ENCODE results near the gene FHAD1. TPM values are rescaled to one million over a fixed set of nuclear protein-coding genes. Genes with fewer than 3 reads are reported as not detected.

FHAD1 gene
- total RNA-seq, 1 experiment from 2014 or later: 1.9 TPM

- no peak overlapping the region for H3K56ac ChIP-seq (ENCODE audit: insufficient read length, low read depth, low read length)
- no peak overlapping the region for H3K4ac ChIP-seq (ENCODE audit: low read depth, low read length)
- peaks cover 15 to 22% of the 10 kb centered on the region in 2 experiments for H3K9me3 Mint-ChIP-seq
- no peak overlapping the region for H3T11ph ChIP-seq (ENCODE audit: low read length)
- H4K91ac ChIP-seq (ENCODE audit: insufficient read length, low read depth, low read length): no peak overlapping the region
- no peak overlapping the region for H3K4me3 Mint-ChIP-seq
- H3K27ac Mint-ChIP-seq: no peak overlapping the region
- H3K27ac ChIP-seq (ENCODE audit: insufficient read length, low read depth, low read length): no peak overlapping the region
- no peak overlapping the region for H2AFZ ChIP-seq (ENCODE audit: low read length)
- H3K4me1 ChIP-seq (ENCODE audit: insufficient read depth, low read length): no peaks in the 10 kb centered on the region
- no peak overlapping the region for H3K14ac ChIP-seq (ENCODE audit: insufficient read depth, low read length)
- no peak overlapping the region for H2BK120ac ChIP-seq (ENCODE audit: low read depth, low read length, poor library complexity, severe bottlenecking)
- no peak overlapping the region for H4K8ac ChIP-seq (replicated peaks; ENCODE audit: insufficient read length, low read depth, low read length)
- no peaks in the 10 kb centered on the region for H4K20me1 ChIP-seq (ENCODE audit: control insufficient read depth, insufficient read depth, insufficient read length)
- no peak overlapping the region for H3K18ac ChIP-seq (ENCODE audit: insufficient read length, low read depth, low read length)
- peaks cover 18 to 20% of the 10 kb centered on the region in 2 experiments for H3K4me1 Mint-ChIP-seq
- no CpG with 5 or more reads among the region's 2 CpGs for WGBS (ENCODE audit: extremely low coverage, insufficient read length, low lambda C conversion rate)
- no peaks in the 10 kb centered on the region for H3K9me3 ChIP-seq (ENCODE audit: control insufficient read depth, low read depth, low read length)
- no peak overlapping the region for H2AK5ac ChIP-seq (ENCODE audit: insufficient read length, low read length)
- peaks cover 11 to 18% (median 13%) of the 10 kb centered on the region in 3 experiments for H3K36me3 Mint-ChIP-seq (ENCODE audit: insufficient read depth in 1 of 3, low read depth in 3 of 3)
- no peak overlapping the region for H2BK20ac ChIP-seq (ENCODE audit: low read depth, low read length, poor library complexity, severe bottlenecking)
- no peaks in the 10 kb centered on the region for H3K79me1 ChIP-seq (ENCODE audit: insufficient read depth, low read depth, low read length, poor library complexity, severe bottlenecking)
- no peak overlapping the region for H3K4me2 ChIP-seq (ENCODE audit: insufficient read depth, insufficient read length, low read length)
- no peak for DNase-seq
- H2BK15ac ChIP-seq (ENCODE audit: low read depth, low read length): no peak overlapping the region
- H4K5ac ChIP-seq (ENCODE audit: insufficient read length, low read depth, low read length): no peak overlapping the region
- TF ChIP-seq CTCF (conservative IDR thresholded peaks at IDR 0.05): no peak
- H3K23ac ChIP-seq (ENCODE audit: insufficient read length, low read depth, low read length): no peak overlapping the region
- no peak overlapping the region for H3K9ac ChIP-seq (ENCODE audit: extremely low read depth, insufficient read length, low read length)
- H3K79me2 ChIP-seq (ENCODE audit: insufficient read depth, low read length): no peaks in the 10 kb centered on the region
- peaks cover 17% of the 10 kb centered on the region for H3K27me3 Mint-ChIP-seq (ENCODE audit: low read depth)
- H2BK12ac ChIP-seq (ENCODE audit: insufficient read length, low read depth, low read length): no peak overlapping the region
- H3K23me2 ChIP-seq (ENCODE audit: insufficient read length, low read depth, low read length, poor library complexity, severe bottlenecking): no peaks in the 10 kb centered on the region
- no peaks in the 10 kb centered on the region; the same call in 1 of the 2 replicates for H3K27me3 ChIP-seq (ENCODE audit: insufficient read depth, low read length)
- H2BK5ac ChIP-seq (ENCODE audit: insufficient read length, low read length): no peak overlapping the region
Observed at GRCh38 chr1:15397236-15397635, 150.2 kb downstream of the FHAD1 start.
